ENCODE data around the gene EPN1. TPM values are rescaled to one million over a fixed set of nuclear protein-coding genes. Genes with fewer than 3 reads are reported as not detected.
A peak's percentile ranks its signal among the peaks of the same experiment; 100 is the strongest.

EPN1 gene
- total and polyA plus RNA-seq, 9 of the 15 experiments (the other 6 are each of a cell fraction or from before 2014, with no cell fraction given) = 0.08 to 138 (median 12.7) TPM

DNA sequence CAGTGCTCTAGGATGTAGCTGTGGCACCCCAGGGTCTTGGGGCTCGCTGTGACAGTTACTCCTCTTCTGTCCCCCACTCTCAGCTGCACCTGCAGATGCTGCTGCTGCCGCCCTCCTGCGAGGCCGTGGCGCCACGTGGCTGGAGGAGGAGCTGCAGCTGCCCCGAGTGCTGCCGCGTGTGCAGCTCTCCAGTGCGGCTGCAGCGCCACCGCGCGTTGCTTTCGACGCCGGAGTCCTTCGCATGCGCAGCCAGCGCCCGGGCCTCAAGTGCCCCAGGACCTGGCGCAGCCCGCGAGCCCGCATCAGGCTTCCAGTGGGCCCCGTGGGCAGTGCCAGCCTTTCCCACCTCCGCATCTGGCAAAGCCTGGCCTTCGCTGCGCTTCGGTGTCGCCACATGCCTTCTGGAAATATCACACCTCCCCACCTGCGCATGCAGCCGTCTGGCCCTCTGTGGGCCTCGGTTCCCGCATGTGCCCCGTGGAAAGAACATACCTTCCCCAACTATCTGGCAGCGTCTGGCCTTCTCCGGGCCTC is 34.9 kb upstream of the EPN1 start (continued):
- TF ChIP-seq CSDE1 (IDR thresholded peaks at IDR 0.05) (no peak), CBX2 (IDR thresholded peaks at IDR 0.05; ENCODE audit: insufficient read depth, low read length, poor library complexity, severe bottlenecking) (no peak), ZBTB8A (IDR thresholded peaks at IDR 0.05; ENCODE audit: partially characterized antibody) (no peak), PTRF (tag; IDR thresholded peaks at IDR 0.05) (no peak), MED1 (CRISPR knock-in tag; IDR thresholded peaks at IDR 0.05; ENCODE audit: borderline replicate concordance) (no peak), ERF (CRISPR knock-in tag; IDR thresholded peaks at IDR 0.05) (peak; percentile 88), ZNF24 (IDR thresholded peaks at IDR 0.05) (no peak), DIDO1 (tag; IDR thresholded peaks at IDR 0.05; ENCODE audit: low read depth) (no peak), ARID2 (IDR thresholded peaks at IDR 0.05) (no peak), SMAD2 (IDR thresholded peaks at IDR 0.05; ENCODE audit: low read depth, low read length) (no peak), ZNF778 (CRISPR knock-in tag; IDR thresholded peaks at IDR 0.05) (no peak)
- TF ChIP-seq, protein P1, sequence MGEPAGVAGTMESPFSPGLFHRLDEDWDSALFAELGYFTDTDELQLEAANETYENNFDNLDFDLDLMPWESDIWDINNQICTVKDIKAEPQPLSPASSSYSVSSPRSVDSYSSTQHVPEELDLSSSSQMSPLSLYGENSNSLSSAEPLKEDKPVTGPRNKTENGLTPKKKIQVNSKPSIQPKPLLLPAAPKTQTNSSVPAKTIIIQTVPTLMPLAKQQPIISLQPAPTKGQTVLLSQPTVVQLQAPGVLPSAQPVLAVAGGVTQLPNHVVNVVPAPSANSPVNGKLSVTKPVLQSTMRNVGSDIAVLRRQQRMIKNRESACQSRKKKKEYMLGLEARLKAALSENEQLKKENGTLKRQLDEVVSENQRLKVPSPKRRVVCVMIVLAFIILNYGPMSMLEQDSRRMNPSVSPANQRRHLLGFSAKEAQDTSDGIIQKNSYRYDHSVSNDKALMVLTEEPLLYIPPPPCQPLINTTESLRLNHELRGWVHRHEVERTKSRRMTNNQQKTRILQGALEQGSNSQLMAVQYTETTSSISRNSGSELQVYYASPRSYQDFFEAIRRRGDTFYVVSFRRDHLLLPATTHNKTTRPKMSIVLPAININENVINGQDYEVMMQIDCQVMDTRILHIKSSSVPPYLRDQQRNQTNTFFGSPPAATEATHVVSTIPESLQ (CRISPR knock-in tag; IDR thresholded peaks at IDR 0.05) = peak; percentile 99
- TF ChIP-seq, protein P2, sequence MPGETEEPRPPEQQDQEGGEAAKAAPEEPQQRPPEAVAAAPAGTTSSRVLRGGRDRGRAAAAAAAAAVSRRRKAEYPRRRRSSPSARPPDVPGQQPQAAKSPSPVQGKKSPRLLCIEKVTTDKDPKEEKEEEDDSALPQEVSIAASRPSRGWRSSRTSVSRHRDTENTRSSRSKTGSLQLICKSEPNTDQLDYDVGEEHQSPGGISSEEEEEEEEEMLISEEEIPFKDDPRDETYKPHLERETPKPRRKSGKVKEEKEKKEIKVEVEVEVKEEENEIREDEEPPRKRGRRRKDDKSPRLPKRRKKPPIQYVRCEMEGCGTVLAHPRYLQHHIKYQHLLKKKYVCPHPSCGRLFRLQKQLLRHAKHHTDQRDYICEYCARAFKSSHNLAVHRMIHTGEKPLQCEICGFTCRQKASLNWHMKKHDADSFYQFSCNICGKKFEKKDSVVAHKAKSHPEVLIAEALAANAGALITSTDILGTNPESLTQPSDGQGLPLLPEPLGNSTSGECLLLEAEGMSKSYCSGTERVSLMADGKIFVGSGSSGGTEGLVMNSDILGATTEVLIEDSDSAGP (CRISPR knock-in tag; IDR thresholded peaks at IDR 0.05) = peak; percentile 67; the same call in 1 of the 2 replicates
- TF ChIP-seq, protein P3, sequence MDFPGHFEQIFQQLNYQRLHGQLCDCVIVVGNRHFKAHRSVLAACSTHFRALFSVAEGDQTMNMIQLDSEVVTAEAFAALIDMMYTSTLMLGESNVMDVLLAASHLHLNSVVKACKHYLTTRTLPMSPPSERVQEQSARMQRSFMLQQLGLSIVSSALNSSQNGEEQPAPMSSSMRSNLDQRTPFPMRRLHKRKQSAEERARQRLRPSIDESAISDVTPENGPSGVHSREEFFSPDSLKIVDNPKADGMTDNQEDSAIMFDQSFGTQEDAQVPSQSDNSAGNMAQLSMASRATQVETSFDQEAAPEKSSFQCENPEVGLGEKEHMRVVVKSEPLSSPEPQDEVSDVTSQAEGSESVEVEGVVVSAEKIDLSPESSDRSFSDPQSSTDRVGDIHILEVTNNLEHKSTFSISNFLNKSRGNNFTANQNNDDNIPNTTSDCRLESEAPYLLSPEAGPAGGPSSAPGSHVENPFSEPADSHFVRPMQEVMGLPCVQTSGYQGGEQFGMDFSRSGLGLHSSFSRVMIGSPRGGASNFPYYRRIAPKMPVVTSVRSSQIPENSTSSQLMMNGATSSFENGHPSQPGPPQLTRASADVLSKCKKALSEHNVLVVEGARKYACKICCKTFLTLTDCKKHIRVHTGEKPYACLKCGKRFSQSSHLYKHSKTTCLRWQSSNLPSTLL (IDR thresholded peaks at IDR 0.05) = no peak
- TF ChIP-seq, protein P4, sequence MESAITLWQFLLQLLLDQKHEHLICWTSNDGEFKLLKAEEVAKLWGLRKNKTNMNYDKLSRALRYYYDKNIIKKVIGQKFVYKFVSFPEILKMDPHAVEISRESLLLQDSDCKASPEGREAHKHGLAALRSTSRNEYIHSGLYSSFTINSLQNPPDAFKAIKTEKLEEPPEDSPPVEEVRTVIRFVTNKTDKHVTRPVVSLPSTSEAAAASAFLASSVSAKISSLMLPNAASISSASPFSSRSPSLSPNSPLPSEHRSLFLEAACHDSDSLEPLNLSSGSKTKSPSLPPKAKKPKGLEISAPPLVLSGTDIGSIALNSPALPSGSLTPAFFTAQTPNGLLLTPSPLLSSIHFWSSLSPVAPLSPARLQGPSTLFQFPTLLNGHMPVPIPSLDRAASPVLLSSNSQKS (CRISPR knock-in tag; IDR thresholded peaks at IDR 0.05) = no peak
- TF ChIP-seq, protein P5, sequence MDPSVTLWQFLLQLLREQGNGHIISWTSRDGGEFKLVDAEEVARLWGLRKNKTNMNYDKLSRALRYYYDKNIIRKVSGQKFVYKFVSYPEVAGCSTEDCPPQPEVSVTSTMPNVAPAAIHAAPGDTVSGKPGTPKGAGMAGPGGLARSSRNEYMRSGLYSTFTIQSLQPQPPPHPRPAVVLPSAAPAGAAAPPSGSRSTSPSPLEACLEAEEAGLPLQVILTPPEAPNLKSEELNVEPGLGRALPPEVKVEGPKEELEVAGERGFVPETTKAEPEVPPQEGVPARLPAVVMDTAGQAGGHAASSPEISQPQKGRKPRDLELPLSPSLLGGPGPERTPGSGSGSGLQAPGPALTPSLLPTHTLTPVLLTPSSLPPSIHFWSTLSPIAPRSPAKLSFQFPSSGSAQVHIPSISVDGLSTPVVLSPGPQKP (CRISPR knock-in tag; IDR thresholded peaks at IDR 0.05) = peak; percentile 70; the same call in 1 of the 2 replicates
- TF ChIP-seq, protein P6, sequence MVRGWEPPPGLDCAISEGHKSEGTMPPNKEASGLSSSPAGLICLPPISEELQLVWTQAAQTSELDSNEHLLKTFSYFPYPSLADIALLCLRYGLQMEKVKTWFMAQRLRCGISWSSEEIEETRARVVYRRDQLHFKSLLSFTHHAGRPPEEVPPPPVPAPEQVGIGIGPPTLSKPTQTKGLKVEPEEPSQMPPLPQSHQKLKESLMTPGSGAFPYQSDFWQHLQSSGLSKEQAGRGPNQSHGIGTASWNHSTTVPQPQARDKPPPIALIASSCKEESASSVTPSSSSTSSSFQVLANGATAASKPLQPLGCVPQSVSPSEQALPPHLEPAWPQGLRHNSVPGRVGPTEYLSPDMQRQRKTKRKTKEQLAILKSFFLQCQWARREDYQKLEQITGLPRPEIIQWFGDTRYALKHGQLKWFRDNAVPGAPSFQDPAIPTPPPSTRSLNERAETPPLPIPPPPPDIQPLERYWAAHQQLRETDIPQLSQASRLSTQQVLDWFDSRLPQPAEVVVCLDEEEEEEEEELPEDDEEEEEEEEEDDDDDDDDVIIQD (CRISPR knock-in tag; IDR thresholded peaks at IDR 0.05) = no peak
